ENCODE results near the gene PTPN3.

- TF ChIP-seq, protein P1, sequence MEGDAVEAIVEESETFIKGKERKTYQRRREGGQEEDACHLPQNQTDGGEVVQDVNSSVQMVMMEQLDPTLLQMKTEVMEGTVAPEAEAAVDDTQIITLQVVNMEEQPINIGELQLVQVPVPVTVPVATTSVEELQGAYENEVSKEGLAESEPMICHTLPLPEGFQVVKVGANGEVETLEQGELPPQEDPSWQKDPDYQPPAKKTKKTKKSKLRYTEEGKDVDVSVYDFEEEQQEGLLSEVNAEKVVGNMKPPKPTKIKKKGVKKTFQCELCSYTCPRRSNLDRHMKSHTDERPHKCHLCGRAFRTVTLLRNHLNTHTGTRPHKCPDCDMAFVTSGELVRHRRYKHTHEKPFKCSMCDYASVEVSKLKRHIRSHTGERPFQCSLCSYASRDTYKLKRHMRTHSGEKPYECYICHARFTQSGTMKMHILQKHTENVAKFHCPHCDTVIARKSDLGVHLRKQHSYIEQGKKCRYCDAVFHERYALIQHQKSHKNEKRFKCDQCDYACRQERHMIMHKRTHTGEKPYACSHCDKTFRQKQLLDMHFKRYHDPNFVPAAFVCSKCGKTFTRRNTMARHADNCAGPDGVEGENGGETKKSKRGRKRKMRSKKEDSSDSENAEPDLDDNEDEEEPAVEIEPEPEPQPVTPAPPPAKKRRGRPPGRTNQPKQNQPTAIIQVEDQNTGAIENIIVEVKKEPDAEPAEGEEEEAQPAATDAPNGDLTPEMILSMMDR (IDR thresholded peaks at IDR 0.05) = no peak
- TF ChIP-seq EP300 (IDR thresholded peaks at IDR 0.05) (no peak), RCOR1 (IDR thresholded peaks at IDR 0.05; ENCODE audit: low read depth, low read length) (no peak), BHLHE40 (IDR thresholded peaks at IDR 0.05; ENCODE audit: low read depth, low read length) (no peak), GATA3 (IDR thresholded peaks at IDR 0.05; ENCODE audit: borderline replicate concordance) (no peak)
These were observed 1.9 kb downstream of the PTPN3 start for GRCh38 chr9:109496218-109496617.
